Fibroblast of skin of right biceps (primary cell): ENCODE measurements around the gene ZCCHC24.

ENCODE experiments used
- DNase-seq: peaks from one replicate; pipeline ENCODE4 v3.0.0-alpha.2; 2013

ZCCHC24 gene

DNA sequence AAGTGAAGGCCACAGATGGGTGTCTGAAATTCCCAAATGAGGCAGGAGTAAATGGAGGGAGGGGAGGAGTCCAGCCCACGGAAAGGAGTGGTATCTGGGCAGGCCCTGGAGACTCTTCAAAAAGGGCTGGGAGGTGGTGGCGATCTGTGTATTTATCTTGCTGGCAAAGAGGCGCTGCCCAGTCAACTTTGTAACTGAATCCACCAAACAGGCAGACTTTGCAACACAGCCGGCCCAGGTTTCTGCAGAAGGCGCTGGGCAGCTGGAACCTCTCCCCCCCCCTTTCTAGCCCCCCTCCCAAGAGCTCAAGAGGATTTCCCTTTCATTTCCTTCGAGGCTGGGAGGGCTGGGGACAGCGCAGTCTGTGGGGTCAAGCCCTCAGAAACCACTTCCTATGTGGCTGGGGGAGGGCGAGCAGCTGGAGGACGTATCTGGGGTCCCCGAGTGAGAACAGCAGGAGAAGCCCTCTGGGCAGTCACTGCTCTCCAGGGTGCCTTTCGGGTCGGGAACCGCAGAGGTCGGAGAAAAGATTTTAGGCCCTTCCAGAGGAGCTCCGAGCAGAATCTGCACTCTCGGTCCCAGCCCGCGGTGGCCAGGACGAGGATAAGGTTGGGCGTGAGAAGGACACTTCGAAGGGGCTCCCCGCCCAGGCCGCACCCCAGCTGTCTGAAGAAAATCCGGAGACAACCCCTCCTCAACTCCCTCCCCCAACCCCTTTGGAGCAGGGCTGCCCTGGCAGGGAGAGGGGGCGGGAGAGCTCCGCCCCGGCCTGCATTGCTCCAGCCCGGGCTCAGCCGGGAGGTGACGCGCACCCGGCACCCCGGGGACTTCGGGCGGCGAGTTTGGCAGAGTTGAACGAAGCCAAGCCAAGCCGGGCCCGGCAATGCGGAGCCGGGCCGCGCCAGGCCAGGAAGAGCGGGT lies 965 bp downstream of the ZCCHC24 start:
- peak; percentile 60 for DNase-seq

DNA sequence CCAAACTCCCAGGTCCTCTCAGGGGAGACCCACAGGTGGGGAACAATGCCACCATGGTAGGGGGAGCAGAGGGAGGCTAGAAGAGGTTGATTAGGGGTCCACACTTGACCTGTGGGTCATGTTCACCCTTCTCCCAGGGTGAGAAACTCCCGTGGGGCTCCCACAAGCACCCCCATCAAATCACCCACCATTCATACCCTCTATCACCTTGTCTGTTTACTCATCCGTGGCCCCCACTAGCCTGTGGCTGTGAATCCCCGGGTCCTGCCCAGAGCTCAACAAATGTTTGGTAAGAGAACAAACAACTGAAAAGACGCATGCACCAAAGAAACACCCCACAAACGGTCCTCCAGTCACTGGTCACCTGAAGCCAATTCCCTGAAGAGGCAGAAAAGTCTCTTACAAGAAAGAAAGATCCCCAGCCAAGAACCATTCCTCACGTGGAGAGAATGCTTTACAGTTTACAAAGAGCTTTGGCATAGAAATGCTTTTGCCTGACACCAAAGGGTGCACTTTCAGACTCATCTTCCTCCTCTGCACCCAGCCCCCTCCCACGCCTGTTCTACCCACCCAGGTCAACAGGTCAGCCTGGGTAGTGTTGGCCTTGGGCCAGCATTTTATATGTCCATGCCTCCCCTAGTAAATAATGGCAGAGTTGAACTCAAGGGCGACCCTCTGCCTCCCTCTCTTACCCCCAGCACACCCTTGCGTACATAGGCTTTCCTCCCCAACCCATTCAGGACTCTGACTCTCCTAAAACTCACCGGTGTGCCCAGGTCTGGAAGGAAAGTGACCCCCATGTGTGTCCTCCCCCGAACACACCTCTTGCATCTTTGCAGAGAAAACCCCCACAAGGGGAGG lies 1.9 kb downstream of the ZCCHC24 start:
- no peak for DNase-seq

DNA sequence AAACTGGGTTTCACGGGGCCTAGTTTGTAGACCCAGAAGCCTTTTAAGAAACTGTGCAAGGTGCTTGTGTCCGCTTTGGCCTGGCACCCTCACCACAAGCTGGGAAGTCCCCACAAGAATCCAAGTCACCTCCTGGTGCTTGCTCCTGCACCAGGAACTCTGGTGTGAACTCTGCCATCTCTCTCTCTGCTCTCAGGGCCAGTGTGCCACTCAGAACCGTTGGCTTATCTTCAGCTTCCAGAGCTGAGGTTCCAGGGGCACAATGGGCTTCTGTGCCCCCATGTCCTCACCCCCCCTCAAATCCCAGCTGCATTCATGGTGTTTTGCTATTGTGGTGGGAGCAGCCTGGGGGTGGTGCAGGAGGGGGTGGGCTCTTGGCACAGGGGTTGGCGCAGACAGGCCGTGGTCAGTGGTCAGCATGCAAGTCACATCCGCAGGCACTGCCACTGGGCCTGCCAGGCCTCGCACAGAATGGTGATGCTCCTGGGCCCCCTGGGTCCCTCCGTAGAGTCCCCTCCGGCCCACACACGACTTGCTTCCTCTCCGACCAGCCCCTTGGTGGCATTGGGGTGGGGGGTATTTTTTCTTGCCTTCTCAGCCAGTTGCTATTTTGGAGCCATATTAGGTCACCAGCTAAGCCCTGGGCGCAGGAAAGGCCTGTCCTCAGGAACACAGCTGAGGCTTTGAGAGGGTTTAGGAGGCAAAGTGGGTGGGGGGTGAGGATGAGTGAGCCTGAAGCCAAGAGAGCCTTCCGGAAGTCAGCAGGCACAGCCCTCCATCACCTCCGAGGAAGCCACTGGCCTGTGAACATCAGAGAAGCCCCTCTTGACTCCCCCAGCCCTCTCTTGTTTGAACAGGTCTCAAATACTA lies 3.0 kb downstream of the ZCCHC24 start:
- DNase-seq: no peak

DNA sequence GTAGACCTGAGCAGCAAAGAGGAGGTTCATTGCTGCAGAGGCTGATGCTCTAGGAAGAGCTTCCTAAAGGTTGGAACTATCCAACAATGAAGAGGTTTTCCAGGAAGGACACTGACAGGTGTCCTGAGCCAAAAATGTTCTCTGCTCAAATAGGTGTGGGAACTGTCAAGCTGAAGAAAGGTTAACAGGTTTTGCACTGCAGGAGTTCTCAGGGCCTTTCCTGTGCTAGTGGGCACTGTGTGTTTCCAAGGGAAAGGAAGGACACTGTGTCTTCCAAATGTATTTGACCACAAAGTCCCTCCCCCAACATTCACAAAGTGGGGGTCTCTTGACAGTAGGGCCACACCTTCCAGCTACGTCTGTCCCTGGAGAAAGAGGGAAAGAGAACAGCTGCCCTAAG lies 4.0 kb downstream of the ZCCHC24 start:
- no peak for DNase-seq

DNA sequence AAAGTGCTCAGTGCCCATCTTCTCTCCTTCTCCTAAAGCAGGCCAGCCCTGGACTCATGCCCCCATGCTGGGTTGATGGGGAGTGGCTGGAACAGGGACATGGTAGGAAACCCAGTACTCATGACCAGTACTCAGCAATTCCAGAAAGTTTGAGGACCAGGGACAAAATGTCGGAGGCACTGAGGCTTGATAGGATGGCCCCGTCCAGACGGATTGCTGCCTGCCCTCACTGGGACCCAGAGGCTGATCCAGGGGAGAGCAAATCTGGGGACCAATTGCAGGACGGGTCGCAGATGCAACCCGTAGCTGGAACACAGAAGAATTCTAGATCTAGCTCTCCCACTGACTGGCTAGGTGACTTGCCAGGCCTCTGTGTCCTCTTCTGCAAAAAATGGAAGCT lies 5.1 kb downstream of the ZCCHC24 start:
- no peak for DNase-seq

DNA sequence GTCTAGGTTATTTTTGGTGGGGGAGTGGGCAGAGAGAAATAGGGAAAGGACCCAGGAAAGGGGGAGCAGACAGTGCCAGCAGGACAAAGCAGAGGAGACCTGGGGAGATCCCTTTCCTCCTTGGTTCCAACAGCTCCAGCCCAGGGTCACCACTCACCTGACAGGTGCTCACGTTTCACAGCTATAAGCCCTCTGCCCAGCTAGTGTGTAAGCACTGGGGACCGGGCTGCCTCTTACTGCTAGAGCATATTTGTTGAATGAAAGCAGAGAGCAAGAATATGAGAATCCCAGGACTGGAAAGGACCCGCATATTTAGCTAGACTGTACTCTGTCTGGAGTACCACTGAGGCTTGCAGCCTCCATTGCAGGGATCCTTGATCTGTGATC lies 6.7 kb downstream of the ZCCHC24 start:
- no peak for DNase-seq

DNA sequence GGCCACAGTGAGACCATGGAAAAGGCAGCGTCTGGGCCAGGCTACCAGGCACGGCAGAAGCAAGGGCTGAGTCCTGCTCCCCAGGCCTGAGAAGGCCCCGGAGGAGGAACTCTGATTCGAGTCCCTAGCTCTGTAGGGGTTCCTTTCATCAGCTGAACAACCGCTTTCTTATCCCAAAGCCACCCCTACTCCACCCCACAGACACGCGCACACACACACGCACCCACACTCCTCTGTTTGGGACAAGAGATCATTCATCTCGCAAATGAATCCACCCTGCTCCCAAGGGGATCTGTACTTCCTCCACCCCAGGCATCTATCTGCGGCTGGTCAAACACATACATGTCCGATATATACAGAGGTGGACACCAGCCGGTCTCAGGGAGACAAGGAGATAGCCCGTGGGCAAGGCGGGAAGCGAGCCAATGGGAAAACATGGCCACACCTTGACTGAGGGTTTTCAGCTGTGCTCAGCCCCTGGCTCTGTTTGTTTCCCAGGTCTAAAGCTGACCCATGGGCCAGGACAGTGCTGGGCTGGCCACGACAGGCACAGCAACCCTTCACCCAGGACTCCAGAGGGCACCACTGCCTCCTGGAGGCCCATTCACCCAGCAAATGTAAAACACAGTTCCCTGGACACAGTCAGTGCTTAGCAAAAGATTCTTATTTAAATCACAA lies 7.3 kb downstream of the ZCCHC24 start:
- DNase-seq: no peak

DNA sequence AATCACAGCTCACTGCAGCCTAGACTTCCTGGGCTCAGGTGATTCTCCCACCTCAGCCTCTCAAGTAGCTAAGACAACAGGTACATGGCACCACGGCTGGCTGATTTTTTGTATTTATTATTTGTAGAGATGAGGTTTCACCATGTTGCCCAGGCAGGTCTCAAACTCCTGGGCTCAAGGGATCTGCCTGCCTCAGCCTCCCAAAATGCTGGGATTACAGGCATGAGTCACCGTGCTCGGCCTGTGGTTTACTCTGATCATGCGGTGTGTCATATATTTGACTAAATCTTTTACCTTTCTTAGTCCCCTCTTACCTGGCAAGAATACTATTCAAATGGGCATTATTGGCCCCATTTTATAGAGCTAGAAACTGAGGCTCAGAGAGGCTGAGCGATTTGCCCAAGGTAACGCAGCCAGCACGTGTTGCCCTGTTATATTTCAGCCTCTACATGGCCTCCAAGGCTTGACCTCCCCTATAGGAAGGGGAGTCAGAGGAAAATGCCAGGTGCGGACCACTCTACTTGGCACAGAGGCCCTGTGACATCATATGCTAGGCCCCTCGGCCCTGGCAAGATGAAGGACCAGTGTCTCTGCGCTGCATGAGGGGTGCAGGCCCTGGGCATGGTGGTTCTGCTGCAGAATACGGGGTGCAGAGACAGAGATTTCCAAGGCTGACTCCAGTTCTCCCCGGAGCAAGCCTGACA lies 8.2 kb downstream of the ZCCHC24 start:
- peak; percentile 39 for DNase-seq

DNA sequence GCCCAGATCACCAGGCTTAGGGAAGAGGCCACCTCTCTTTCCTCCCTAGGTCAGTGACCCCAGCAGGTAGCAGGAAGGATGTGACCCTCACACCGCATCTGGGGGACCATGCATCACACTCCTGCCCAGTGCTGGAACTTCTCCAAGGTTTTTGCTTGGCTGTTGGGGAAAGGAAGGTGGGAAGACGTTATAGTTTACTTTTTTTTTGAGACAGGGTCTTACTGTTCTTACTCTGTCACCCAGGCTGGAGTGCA lies 8.6 kb downstream of the ZCCHC24 start:
- no peak for DNase-seq

DNA sequence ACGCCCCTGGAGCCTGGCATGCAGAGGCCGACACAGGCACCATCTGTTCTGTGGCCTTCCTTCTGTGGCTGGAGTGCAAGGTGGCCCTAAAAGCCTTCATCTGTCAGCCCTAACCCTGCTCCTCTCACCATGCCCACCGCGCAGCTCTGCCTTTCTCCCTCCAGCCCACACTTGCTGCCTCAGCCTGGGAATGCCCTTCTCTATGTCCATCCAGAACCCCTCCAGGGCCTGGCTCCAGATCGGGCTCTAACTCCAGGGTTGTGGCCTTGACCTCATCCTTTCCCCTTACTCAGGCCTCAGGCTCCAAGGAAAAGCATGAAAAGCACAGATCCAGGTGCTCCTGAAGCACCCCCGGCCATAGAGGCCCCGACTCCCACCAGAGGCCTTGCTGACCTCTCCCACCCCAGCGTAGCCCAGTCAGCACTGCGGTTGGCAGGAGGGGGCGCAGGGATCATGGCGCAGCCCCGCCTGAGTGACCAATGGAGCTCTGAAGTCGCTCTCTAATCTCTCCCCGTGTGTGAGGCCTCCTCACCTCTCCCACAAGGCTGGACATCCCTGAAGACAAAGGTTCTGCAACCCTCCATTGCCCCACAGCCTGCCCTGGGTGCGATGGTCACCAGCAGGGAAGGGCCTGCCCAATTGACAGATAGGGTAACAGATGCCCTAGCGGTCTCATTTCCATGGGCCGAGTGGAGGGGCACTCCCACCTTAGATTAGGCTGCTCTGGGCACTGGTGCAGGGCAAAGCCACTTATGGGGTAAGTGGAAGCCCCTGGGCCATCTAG lies 9.2 kb downstream of the ZCCHC24 start:
- DNase-seq: no peak

DNA sequence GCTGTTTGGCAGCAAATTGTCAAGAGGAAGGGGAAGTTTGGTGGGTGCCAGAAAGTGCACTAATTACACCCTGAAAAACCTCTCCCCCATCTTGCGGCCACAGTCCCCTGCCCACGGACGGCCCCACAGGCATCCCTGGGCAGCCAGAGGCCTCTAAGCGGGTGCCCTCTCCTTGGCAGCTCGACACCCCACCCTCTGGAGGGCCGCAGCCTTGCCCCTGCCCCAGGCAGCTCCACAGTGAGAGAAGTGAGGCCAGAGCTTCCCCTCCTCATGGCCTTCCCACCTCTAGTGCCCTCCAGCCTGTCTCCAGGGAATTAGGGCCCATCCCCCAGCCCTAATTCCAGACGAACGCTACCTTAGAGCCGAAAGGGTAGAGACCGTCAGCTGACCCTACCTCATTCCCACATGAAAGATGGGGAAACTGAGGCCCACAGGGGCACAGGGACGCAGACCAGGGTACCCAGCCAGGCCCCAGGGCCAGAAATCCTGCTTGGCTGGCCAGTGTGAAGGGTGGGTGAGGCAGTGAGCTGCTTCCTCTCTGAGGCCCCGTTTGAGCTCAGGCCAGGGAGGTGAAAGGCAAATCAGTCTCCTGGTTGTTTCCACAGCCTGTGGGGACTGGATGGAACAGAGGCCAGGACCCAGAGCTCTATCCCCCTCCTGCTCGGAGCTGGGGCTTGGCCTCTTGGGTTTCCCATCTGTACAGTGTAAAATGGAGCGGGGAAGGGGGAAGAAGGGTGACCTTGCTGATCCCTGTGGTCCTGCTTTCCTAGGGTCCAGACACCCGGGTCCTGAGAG lies 10.0 kb downstream of the ZCCHC24 start:
- DNase-seq: no peak

DNA sequence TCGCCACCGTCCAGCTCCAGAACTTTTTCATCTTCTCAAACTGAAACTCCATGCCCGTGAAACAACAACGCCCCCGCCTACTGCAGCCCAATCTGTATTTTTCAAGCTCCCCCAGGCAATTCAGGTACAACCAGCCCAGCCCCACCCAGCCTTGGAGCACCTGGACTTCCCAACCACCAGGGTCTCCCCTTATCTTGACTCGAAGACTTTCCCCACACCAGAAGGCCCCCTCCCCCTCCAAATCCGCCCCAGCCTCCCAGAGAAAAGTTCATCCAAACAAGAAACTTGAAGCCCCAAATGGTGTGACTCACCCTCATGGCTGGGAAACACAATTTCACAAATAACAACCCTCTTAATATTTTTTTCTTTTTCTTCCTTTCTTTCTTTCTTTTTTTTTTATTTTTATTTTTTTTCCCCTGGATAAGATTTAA lies 10.6 kb downstream of the ZCCHC24 start:
- peak; percentile 82 for DNase-seq

DNA sequence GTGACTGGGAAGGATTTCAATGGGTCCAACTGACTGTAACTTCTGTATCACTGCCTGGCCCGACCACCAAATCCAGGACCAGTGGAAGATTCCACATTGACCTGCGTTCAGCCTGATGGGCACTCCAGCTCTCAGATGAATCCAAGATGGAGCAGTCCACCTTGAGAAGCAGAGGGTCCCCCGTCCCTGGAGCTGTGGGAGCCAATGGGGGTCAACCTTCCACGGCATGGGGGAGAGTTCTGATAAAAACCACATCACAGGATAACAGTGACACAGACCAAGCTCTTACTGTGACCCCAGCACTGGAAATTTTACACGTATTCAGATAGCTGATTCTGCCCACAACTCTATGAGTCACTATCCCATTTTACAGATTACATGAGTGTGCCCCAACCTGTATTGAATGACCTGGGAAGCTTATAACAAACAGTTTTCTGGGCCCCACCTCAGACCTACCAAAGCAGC lies 11.2 kb downstream of the ZCCHC24 start:
- peak; percentile 68 for DNase-seq

DNA sequence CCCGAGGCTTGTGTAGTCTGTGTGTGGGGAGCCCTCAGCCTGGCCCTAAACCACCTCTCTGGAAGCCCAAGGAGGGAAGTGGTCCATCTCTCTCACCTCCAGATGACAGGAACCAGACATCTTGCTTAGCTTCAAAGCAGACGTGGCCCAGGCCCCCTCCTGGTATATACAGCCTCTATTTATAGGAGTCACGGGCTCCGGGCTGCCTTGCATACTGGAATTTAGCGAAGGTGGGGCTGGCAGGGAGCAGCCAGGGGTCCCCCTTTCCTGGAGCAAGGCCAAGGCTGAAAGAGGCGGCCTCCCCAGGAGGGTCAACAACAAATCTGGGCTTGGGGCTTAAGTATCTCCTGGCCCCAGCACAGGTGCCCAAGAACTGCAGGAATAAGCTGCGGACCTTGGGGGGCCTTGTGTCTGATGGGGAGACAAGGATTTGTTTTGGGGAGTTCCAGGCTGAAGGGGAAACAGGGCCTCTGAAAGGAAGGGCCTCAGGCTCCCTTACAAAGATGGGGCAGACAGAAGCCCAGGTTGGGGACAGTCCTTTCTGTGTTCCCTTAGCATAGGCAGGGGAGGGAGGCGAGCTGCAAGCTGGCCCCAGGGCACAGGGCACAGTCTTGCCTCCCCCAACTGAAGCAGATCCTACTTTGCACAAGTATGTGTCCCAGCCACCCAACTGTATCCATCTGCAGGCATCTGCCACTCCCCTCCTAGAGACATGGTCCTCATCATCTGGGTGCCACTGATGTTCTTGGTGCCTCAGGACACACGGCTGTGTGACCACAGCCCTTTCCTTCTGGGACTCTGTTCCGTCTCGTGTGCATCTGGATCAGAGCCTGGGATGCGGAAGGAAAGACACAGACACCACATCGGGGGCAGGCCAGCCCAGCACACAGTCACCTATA lies 11.9 kb downstream of the ZCCHC24 start:
- no peak for DNase-seq

DNA sequence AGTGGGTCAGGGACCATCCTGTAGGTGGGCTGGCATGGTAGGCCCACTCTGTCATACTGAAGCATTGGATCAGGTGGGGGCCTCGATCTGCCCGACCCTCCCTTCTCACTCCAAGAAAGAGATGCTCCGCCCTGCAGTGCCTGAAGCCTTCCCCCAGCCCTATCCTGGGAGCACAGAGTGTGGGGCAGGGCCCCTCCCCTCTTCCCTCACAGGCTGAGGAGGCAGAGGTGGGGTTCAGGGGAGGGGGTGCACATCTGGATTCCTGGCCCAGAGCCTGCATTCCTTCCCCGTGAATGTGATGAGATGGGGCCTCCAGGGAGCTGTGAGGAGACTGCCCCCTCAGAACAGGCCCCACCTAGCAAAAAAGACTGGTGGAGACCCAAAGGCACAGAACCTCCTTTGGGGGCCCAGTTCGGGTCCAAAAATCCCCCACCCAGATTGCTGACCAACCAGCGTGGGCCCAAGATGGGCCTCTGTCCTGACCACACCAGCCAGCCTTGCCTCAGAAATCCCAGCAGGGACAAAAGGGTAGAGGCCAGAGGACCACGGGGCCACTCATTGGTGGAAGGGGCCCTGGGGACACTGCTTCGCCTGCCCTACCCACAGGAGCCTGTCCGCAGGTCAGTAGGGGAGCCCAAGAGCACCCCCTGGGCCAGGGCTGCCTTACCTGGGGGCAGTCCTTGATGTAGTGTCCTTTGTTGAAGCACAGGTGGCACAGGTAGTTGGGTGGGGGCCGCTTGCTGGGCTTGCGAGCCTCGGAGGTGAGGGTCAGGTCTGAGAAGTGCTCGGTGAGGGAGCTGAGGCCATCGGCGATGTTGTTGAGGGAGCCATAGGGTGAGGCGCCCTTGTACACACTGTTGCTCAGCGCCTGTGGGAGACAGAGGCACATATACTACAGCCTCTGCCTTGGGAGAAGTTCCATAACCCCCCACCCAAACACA lies 13.3 kb downstream of the ZCCHC24 start:
- DNase-seq: peak; percentile 84

DNA sequence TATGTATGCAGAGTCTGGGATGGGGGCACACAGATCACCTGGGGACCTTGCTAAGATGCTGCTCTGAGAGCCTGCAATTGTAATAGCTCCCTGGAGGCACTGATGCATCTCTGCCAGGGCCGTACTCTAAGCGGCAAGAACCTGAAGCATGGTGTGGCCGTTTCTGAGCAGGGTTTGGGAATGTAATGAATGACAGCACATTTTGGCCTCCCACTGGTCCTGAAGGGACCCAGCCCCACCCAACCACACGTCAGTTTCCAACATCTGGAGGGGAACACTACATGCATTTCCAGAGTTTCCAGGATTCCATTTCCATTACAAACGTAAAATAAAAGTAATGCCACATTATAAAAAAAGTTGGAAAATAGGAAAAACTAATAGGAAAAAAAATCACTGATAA lies 14.0 kb downstream of the ZCCHC24 start:
- peak; percentile 36 for DNase-seq

DNA sequence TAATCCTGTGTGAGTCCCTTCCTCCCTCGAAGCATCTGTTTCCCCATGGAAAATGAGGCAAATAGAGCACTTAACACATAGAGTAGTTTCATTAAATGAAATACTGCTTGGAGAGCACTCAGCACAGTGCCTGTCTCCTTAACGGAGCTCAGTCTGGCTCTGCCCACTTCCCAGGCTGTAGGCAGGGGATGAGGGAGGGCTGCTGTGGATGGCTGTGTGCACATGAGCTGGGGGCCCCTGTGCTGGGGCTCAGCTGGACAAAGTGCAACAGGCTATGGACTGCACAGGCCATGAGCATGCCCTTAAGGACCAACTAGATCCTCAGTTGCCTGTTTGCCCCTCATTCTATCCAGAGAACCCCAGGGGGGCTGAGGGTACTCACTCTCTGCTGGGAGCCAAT lies 14.5 kb downstream of the ZCCHC24 start:
- DNase-seq: no peak
